Measurements from ENCODE around the gene CCDC57. TPM values are rescaled to one million over a fixed set of nuclear protein-coding genes. Genes with fewer than 3 reads are reported as not detected.

CCDC57 gene
- total RNA-seq, 1 experiment from 2014 or later, result 36.6 TPM

DNA sequence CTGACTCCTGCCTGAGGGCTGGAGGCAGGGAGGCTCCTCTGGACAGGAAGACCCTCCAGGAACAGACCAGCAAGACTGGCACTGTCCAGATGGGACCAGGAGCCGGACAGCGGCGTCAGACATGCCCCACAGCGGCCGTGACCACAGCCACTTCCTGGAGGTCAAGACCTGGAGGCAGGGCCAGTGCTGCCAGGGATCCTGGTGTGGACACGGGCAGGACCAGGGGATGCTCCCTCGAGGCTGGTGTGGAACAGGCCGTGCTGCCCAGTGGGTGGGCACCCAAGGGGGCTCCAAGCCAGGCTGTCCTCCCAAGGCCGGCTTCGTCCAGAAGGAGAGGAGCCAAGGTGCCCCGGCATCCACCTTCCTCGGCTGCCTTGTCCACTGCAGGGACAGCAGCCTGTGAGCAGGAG, 4.5 kb upstream of the CCDC57 start:
- peak overlapping the region; percentile 68 for H3K4me2 ChIP-seq (ENCODE audit: low read length)
- no peak overlapping the region for H3K4me3 ChIP-seq (ENCODE audit: low read length)
- H3K27ac ChIP-seq (ENCODE audit: low read length), result peak overlapping the region; percentile 91
- peak; percentile 19 for ATAC-seq
- H3K27me3 ChIP-seq (ENCODE audit: low read length), result no peaks in the 10 kb centered on the region
- POLR2A ChIA-PET (ENCODE audit: unreplicated experiment), result no interaction called here
- TF ChIP-seq EZH2 (IDR thresholded peaks at IDR 0.05; ENCODE audit: low read length, unreplicated experiment) (no peak), EZH2phosphoT487 (IDR thresholded peaks at IDR 0.05; ENCODE audit: borderline replicate concordance, low read length) (no peak), CTCF (conservative IDR thresholded peaks at IDR 0.05; ENCODE audit: low read depth, low read length) (no peak)
- CTCF ChIA-PET, result no interaction called here
- H2AFZ ChIP-seq (ENCODE audit: low read length), result no peak overlapping the region
- H4K20me1 ChIP-seq (ENCODE audit: low read length), result no peaks in the 10 kb centered on the region
- H3K9me3 ChIP-seq (ENCODE audit: low read length), result no peaks in the 10 kb centered on the region
- peak overlapping the region; percentile 76 for H3K9ac ChIP-seq (ENCODE audit: low read length)
- intact Hi-C loops (cut with micrococcal nuclease), result no loop called here
- peaks cover 4% of the 10 kb centered on the region for H3K79me2 ChIP-seq (ENCODE audit: low read length)
- no peaks in the 10 kb centered on the region for H3F3A ChIP-seq (ENCODE audit: low read length, unreplicated experiment)
- H3K9me2 ChIP-seq (replicated peaks; ENCODE audit: low read length), result no peaks in the 10 kb centered on the region
- H3K36me3 ChIP-seq (ENCODE audit: low read depth, low read length), result no peaks in the 10 kb centered on the region
- TSS peak; percentile 87 for BruUV-seq (replicated peaks)
- DNase-seq, result no peak
- H3K4me1 ChIP-seq (ENCODE audit: insufficient read depth, low read length), result peaks cover 34% of the 10 kb centered on the region

- Histone ChIP-seq H3K4me3 (ENCODE audit: low read length) (no peak overlapping the region), H2AFZ (ENCODE audit: low read length) (no peak overlapping the region), H3K4me2 (ENCODE audit: low read length) (peak overlapping the region; percentile 68), H3K4me1 (ENCODE audit: insufficient read depth, low read length) (peaks cover 40% of the 10 kb centered on the region), H3K27ac (ENCODE audit: low read length) (peak overlapping the region; percentile 91), H3K9ac (ENCODE audit: low read length) (peak overlapping the region; percentile 76), H3F3A (ENCODE audit: low read length, unreplicated experiment) (no peaks in the 10 kb centered on the region), H3K36me3 (ENCODE audit: low read depth, low read length) (no peaks in the 10 kb centered on the region), H3K27me3 (ENCODE audit: low read length) (no peaks in the 10 kb centered on the region), H3K9me3 (ENCODE audit: low read length) (no peaks in the 10 kb centered on the region), H3K9me2 (replicated peaks; ENCODE audit: low read length) (no peaks in the 10 kb centered on the region), H4K20me1 (ENCODE audit: low read length) (no peaks in the 10 kb centered on the region), H3K79me2 (ENCODE audit: low read length) (peaks cover 10% of the 10 kb centered on the region)
- intact Hi-C loops (cut with micrococcal nuclease), result no loop called here
- no peak for TF ChIP-seq EZH2 (IDR thresholded peaks at IDR 0.05; ENCODE audit: low read length, unreplicated experiment)
- TF ChIP-seq CTCF (conservative IDR thresholded peaks at IDR 0.05; ENCODE audit: low read depth, low read length), result no peak
- no peak for TF ChIP-seq EZH2phosphoT487 (IDR thresholded peaks at IDR 0.05; ENCODE audit: borderline replicate concordance, low read length)
- ChIA-PET POLR2A (ENCODE audit: unreplicated experiment) (no interaction called here), CTCF (no interaction called here)
- DNase-seq (peak; percentile 92), ATAC-seq (peak; percentile 69)
- BruUV-seq (replicated peaks), result no TSS peak
These were observed 3.9 kb upstream of the CCDC57 start for GRCh38 chr17:82216301-82217119.

DNA sequence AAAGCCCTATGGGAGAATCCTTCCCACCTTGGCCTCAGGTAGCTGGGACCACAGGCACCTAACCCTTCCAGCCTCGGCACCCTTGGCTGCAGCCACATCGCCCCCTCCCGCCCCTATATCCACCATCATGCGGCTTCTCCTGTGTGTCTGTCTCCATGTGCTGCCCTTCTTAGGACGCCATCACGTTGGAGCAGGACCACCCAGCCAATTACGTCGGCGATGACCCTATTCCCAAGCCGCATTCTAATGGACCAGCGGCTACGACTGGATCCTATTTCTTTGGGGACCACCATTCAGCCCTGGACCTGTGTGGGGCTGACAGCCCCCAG, 3.3 kb upstream of the CCDC57 start:
- no TSS peak for BruUV-seq (replicated peaks)
- Histone ChIP-seq H3K27me3 (ENCODE audit: low read length) (no peaks in the 10 kb centered on the region), H3K4me2 (ENCODE audit: low read length) (no peak overlapping the region; the same call in 1 of the 2 replicates), H3K9me3 (ENCODE audit: low read length) (no peaks in the 10 kb centered on the region), H3K9me2 (replicated peaks; ENCODE audit: low read length) (no peaks in the 10 kb centered on the region), H3K27ac (ENCODE audit: low read length) (peak overlapping the region; percentile 91), H3F3A (ENCODE audit: low read length, unreplicated experiment) (no peaks in the 10 kb centered on the region), H3K79me2 (ENCODE audit: low read length) (peaks cover 16% of the 10 kb centered on the region), H3K4me1 (ENCODE audit: insufficient read depth, low read length) (peaks cover 43% of the 10 kb centered on the region), H4K20me1 (ENCODE audit: low read length) (no peaks in the 10 kb centered on the region), H3K4me3 (ENCODE audit: low read length) (no peak overlapping the region), H2AFZ (ENCODE audit: low read length) (no peak overlapping the region), H3K9ac (ENCODE audit: low read length) (peak overlapping the region; percentile 76; the same call in 1 of the 2 replicates), H3K36me3 (ENCODE audit: low read depth, low read length) (no peaks in the 10 kb centered on the region)
- intact Hi-C loops (cut with micrococcal nuclease), result no loop called here
- no peak for TF ChIP-seq EZH2 (IDR thresholded peaks at IDR 0.05; ENCODE audit: low read length, unreplicated experiment)
- no peak for TF ChIP-seq EZH2phosphoT487 (IDR thresholded peaks at IDR 0.05; ENCODE audit: borderline replicate concordance, low read length)
- no peak for TF ChIP-seq CTCF (conservative IDR thresholded peaks at IDR 0.05; ENCODE audit: low read depth, low read length)
- ATAC-seq (no peak), DNase-seq (no peak)
- CTCF ChIA-PET, result no interaction called here
- POLR2A ChIA-PET (ENCODE audit: unreplicated experiment), result no interaction called here
